NCI-H1436 (cell line): ENCODE results near the gene IFI6.

Experiments used
- DNase-seq: peaks from one replicate; lab custom pipeline; 2025; lab: John Stamatoyannopoulos, UW

Gene IFI6

GRCh38 chr1:27672750-27673112 is 739 bp upstream of the IFI6 start:
- DNase-seq: no peak

- DNase-seq: no peak
Measured at GRCh38 chr1:27669876-27670275, 2.1 kb downstream of the IFI6 start.

DNA sequence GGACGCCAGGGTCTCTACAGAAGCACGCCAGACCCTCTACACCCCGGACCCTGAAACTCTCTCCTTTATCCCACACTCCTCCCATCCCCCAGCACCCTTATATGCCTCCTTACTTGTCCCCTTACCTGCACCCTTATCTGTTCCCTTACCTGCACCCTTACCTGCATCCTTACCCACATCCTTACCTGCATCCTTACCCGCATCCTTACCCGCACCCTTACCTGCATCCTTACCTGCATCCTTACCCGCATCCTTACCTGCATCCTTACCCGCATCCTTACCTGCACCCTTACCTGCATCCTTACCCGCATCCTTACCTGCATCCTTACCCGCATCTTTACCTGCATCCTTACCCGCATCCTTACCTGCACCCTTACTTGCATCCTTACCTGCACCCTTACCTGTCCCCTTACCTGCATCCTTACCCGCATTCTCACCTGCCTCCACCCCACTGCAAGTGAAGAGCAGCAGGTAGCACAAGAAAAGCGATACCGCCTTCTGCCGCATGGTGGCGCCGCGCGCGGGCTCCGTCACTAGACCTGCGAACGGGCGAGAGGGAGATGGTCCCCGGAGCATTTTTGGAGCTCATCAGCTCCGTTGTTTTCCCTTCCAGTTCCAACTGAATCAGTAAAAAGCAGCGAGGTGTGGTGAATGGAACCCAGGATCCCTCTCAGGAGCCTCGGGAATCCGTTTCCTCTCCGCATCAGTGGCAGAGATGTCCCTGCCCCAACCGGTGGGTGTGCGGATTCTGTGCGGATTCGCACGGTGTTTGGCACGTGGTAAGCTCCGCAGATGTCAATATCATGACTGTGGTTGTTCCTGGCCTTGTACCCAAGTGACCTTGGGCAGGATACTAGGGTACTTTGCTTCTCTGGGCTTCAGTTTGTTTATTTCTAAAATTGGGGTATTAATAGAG is 2.9 kb downstream of the IFI6 start:
- DNase-seq: peak; percentile 51

GRCh38 chr1:27668121-27668807 is 3.7 kb downstream of the IFI6 start:
- DNase-seq: no peak

DNA sequence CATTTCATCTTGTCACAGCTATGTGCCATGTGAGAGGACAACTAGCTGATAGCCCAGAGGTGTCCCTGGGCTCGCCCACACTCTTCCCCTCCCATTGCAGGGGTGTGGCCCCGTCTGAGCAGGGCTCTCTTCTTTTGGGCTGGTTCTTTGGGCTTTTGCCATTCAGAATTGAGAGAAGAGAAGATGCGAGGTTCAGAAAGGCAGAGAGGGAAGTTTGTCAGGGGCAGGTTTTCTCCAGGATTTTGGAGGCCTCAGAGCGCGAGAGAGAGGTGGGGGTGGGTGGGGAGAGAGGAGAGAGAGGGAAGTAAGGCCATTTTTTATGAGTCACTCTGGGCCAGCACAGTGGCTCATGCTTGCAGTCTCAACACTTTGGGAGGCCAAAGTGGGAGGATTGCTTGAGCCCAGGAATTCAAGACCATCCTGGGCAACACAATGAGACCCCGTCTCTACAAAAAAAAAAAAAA is 5.2 kb downstream of the IFI6 start:
- DNase-seq: no peak

GRCh38 chr1:27666294-27666693 is 5.7 kb downstream of the IFI6 start:
- DNase-seq: no peak

- no peak for DNase-seq
Measured at GRCh38 chr1:27665016-27665651, 6.9 kb downstream of the IFI6 start.

DNA sequence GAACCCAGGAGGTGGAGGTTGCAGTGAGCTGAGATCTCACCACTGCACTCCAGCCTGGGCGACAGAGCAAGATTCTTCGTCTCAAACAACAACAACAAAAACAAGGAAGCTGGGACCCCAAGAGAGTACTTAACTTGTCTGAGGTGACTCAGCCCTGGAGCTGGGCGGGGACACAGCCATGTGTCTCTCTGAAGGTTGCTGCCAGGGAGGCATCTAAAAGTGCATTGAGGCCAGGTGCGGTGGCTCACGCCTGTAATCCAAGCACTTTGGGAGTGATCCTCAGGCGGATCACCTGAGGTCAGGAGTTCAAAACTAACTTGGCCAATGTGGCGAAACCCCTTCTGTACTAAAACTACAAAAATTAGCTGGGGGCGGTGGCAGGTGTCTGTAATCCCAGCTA is 7.7 kb downstream of the IFI6 start:
- no peak for DNase-seq

- peak; percentile 81 for DNase-seq
Measured at GRCh38 chr1:27662707-27663393, 9.1 kb downstream of the IFI6 start.

- no peak for DNase-seq
Measured at GRCh38 chr1:27662261-27662660, 9.7 kb downstream of the IFI6 start.

- no peak for DNase-seq
Measured at GRCh38 chr1:27661412-27662075, 10.4 kb downstream of the IFI6 start.

- DNase-seq: no peak
Measured at GRCh38 chr1:27660300-27660835, 11.6 kb downstream of the IFI6 start.

DNA sequence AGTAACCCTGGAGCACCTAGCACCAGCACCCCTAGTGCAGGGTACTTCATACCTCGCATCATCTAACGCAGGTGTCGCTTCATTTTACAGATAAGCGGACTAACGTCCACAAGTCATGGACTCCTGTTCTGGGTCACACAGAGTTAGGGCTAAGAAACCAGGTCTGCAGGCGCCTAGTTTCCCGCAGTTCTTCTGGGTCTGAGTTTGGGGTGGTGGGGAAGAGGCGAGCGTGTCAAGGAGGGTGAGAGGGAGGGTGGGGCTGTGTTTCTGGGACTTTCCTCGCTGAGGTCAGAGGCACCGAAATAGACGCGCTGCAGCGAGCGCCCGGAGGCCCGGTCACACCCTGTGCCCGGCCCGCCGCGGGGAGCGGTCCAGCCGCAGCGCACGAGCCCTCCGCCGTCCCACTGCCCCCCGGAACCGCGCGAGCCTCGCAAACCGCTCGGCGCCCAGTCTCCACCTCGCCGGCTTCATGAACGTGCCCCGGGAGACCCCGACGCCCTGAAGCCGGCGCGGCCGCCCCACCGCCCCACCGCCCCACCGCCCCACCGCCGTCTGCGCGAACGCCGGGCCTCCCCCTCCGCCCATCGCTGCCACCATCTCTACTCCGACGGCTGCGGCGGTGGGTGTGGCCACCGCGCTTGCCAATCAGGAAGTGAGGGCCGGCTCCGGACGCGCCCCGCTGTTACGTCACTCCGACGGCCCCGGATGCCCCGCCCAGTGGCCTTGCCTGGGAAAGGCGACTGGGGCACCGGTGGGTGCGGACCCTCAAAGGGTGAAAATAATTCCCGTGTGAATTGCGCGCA is 12.3 kb downstream of the IFI6 start:
- DNase-seq: peak; percentile 89

DNA sequence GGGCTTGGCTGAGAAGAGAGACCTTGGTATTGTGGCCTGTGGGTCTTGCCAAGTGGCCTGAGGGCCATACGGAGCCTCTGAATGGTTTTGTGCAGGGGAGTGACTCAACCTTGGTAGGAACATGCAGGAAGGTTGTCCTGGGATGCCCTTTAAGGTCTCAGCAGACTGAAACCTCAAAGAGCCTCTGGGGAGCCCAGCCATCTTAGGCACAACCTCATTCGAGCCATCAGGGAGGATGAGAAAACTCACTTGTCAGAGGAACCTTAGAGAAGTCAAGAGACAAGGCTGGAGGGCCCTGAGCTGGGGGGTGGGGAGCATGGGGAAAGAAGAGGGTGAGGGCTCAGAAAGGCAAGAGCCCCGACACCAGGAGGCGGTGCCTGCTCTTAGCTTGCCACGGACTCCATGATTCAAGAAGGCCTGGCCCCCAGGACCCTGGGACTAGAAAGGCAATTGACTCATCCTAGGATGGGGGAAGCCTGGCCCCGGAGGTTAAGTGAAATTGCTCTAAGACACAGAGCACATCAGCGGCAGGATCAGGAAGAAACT is 13.0 kb downstream of the IFI6 start:
- DNase-seq: no peak

GRCh38 chr1:27656157-27656893 is 15.7 kb downstream of the IFI6 start:
- no peak for DNase-seq

DNA sequence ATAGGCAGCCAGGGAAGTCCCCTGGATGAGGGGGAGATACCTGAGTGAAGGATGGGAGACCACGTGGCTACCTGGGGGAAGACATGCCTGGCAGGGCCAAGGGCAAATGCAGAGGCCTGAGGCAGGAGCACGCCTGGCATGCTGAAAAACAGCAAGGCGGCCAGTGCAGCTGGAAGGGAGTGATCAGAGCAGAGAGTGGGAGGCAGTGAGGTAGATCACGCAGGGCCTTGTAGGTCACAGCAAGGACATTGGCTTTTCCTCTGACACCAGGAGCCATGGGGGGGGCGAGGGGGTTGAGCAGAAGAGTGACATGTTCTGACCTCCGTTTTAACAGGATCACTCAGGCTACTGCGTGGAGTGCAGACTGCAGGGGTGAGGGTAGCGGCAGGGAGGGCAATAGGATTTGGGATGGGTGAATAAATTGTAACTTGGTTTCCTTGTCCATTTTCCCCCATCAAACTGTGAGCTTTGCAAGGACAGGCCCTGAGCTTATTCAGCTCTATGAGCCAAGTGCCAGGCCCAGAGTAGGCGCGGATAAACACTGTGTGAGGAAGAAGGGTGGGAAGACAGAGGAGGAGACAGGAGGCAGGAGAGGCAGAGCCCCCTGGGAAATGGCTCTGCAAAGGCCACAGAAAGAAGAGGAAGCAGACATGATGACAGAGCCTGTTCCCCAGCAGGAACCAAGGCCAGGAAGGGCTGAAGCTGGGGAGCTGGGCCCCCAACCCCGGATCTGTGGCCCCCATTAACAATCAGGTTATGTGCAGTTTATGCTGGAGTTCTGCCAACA is 16.6 kb downstream of the IFI6 start:
- DNase-seq: no peak

DNA sequence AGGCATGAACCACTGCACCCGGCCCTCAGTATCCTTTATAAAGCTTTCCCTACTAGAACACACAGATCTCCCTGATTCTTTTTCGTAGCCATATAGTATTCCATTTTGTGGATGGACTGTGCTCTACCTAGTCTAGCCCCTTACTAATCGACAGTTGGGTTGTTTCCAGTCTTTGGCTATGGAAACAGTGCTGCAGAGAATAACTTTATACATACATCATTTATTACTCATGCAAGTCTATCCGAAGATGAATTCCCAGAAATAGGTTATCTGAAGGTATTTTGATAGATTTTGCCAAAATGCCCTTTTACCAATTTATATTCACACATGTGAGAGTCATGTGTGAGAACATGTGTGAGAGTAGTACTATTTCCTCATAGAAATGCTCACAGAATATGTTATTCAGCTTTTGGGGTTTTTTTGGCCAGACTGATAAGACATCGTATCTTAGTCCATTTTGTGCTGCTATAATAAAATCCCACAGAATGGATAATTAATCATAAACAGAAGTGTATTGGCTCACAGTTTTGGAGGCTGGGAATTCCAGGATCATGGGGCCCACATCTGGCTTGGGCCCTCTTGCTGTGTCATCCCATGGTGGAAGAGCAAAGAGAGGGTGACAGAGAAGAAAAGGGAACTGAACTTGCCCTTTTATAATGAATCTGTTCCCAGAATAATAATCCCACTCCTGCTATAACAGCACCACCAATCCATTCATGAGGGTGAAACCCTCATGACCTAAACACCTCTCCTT is 19.7 kb downstream of the IFI6 start:
- DNase-seq: no peak
